HG03354 (cell line): ENCODE data around the gene RAMAC.

Experiments used
- ATAC-seq: cut with Tn5 transposase; IDR thresholded peaks from one replicate; pipeline ENCODE4 v1.9.1; 2021; ENCODE audit warnings: mild to moderate bottlenecking; ENCODE audit not compliant: unreplicated experiment, poor library complexity, severe bottlenecking

Gene RAMAC

GRCh38 chr15:82964890-82965289 is 21.1 kb upstream of the RAMAC start:
- ATAC-seq, result no peak

- ATAC-seq, result peak; percentile 90
Measured at GRCh38 chr15:82966671-82967071, 19.3 kb upstream of the RAMAC start.

- ATAC-seq, result no peak
Measured at GRCh38 chr15:82968066-82968465, 17.9 kb upstream of the RAMAC start.

GRCh38 chr15:82969353-82969752 is 16.7 kb upstream of the RAMAC start:
- no peak for ATAC-seq

- no peak for ATAC-seq
Measured at GRCh38 chr15:82970078-82970686, 15.8 kb upstream of the RAMAC start.

GRCh38 chr15:82970696-82971095 is 15.3 kb upstream of the RAMAC start:
- no peak for ATAC-seq

GRCh38 chr15:82971218-82971984 is 14.6 kb upstream of the RAMAC start:
- ATAC-seq, result no peak

- no peak for ATAC-seq
Measured at GRCh38 chr15:82972990-82973389, 13.0 kb upstream of the RAMAC start.

GRCh38 chr15:82977076-82977475 is 8.9 kb upstream of the RAMAC start:
- no peak for ATAC-seq

- no peak for ATAC-seq
Measured at GRCh38 chr15:82978438-82978837, 7.6 kb upstream of the RAMAC start.

- no peak for ATAC-seq
Measured at GRCh38 chr15:82979726-82980125, 6.3 kb upstream of the RAMAC start.

- no peak for ATAC-seq
Measured at GRCh38 chr15:82980981-82981380, 5.0 kb upstream of the RAMAC start.

- peak; percentile 45 for ATAC-seq
Measured at GRCh38 chr15:82986442-82986780, 401 bp downstream of the RAMAC start.

- no peak for ATAC-seq
Measured at GRCh38 chr15:82992436-82992998, 6.5 kb downstream of the RAMAC start.

GRCh38 chr15:82993144-82993543 is 7.1 kb downstream of the RAMAC start:
- ATAC-seq, result no peak

GRCh38 chr15:82995076-82995475 is 9.1 kb downstream of the RAMAC start:
- ATAC-seq, result no peak

GRCh38 chr15:82995938-82996337 is 9.9 kb downstream of the RAMAC start:
- ATAC-seq, result no peak

- ATAC-seq, result no peak
Measured at GRCh38 chr15:82999426-82999825, 13.4 kb downstream of the RAMAC start.

GRCh38 chr15:82999905-83000671 is 14.1 kb downstream of the RAMAC start:
- ATAC-seq, result peak; percentile 92

GRCh38 chr15:83000672-83001031 is 14.6 kb downstream of the RAMAC start:
- ATAC-seq, result peak; percentile 8
